HepG2 (cell line): ENCODE measurements around the gene MRPS21. TPM values are rescaled to one million over a fixed set of nuclear protein-coding genes. Genes with fewer than 3 reads are reported as not detected.
A peak's percentile ranks its signal among the peaks of the same experiment; 100 is the strongest.

Experiments used
- ARNTL ChIP-seq: sonication (generic); formaldehyde crosslinking; IDR thresholded peaks from 2 replicates; pipeline ENCODE4 v1.4.0; 2020; ENCODE audit warnings: mild to moderate bottlenecking, missing genetic modification reagents
- ATF4 ChIP-seq, 2 experiments: fragments of 450-650 bp in 1 of 2; sonication (generic) in 1 of 2; formaldehyde crosslinking; IDR thresholded peaks; 2 replicates each; pipeline versions ENCODE4 v1.5.0 to v1.8.0; 2020 to 2022; ENCODE audit warnings: mild to moderate bottlenecking in 1 of 2, missing genetic modification reagents in 1 of 2
- CENPT ChIP-seq: sonication (generic); formaldehyde crosslinking; IDR thresholded peaks from 2 replicates; pipeline ENCODE4 v1.8.0; 2022; ENCODE audit warnings: low read depth, mild to moderate bottlenecking, moderate library complexity, missing genetic modification reagents
- ERF ChIP-seq: IDR thresholded peaks from 2 replicates; pipeline ENCODE4 v1.6.1; 2018; ENCODE audit warnings: missing biosample characterization, missing genetic modification reagents
- ETS1 ChIP-seq: sonication (generic); formaldehyde crosslinking; IDR thresholded peaks from 2 replicates; pipeline ENCODE4 v1.4.0; 2020; ENCODE audit warnings: missing genetic modification reagents
- HHEX ChIP-seq: IDR thresholded peaks from 2 replicates; pipeline ENCODE4 v1.6.1; 2016; ENCODE audit warnings: control low read depth
- IRF9 ChIP-seq: sonication (generic); formaldehyde crosslinking; IDR thresholded peaks from 2 replicates; pipeline ENCODE4 v1.8.0; 2022; ENCODE audit warnings: missing genetic modification reagents, mild to moderate bottlenecking, borderline replicate concordance
- JARID2 ChIP-seq: sonication (generic); formaldehyde crosslinking; IDR thresholded peaks from 2 replicates; pipeline ENCODE4 v1.8.1; 2023; ENCODE audit warnings: missing genetic modification reagents, inconsistent platforms; ENCODE audit not compliant: insufficient replicate concordance
- MTERF4 ChIP-seq: sonication (generic); formaldehyde crosslinking; IDR thresholded peaks from 2 replicates; pipeline ENCODE4 v1.8.0; 2023; ENCODE audit warnings: mild to moderate bottlenecking, missing genetic modification reagents
- PAX8 ChIP-seq: sonication (generic); formaldehyde crosslinking; IDR thresholded peaks from 2 replicates; pipeline ENCODE4 v1.8.0; 2022; ENCODE audit warnings: mild to moderate bottlenecking, missing genetic modification reagents, borderline replicate concordance
- RBFOX2 ChIP-seq: fragments of 200-400 bp; formaldehyde crosslinking; IDR thresholded peaks from 2 replicates; pipeline ENCODE4 v1.6.1; 2017; ENCODE audit warnings: low read depth, mild to moderate bottlenecking, low read length
- REPIN1 ChIP-seq: sonication (generic); formaldehyde crosslinking; IDR thresholded peaks from 2 replicates; pipeline ENCODE4 v1.8.0; 2022; ENCODE audit warnings: missing genetic modification reagents, low read depth, mild to moderate bottlenecking, borderline replicate concordance
- SP4 ChIP-seq: sonication (generic); formaldehyde crosslinking; IDR thresholded peaks from 2 replicates; pipeline ENCODE4 v1.8.1; 2023; ENCODE audit warnings: mild to moderate bottlenecking, missing genetic modification reagents
- SRY ChIP-seq: sonication (generic); formaldehyde crosslinking; IDR thresholded peaks from 2 replicates; pipeline ENCODE4 v1.8.0; 2022; ENCODE audit warnings: mild to moderate bottlenecking, missing genetic modification reagents
- UBTF ChIP-seq: sonication (generic); formaldehyde crosslinking; IDR thresholded peaks from 2 replicates; pipeline ENCODE4 v1.4.0; 2020; ENCODE audit warnings: mild to moderate bottlenecking, missing genetic modification reagents
- ZBTB43 ChIP-seq: sonication (generic); formaldehyde crosslinking; conservative IDR thresholded peaks from 2 replicates; pipeline ENCODE4 v1.4.0; 2020; ENCODE audit warnings: missing genetic modification reagents
- ZBTB7B ChIP-seq: sonication (generic); formaldehyde crosslinking; IDR thresholded peaks from 2 replicates; pipeline ENCODE4 v1.4.0; 2020; ENCODE audit warnings: missing genetic modification reagents
- ZNF512 ChIP-seq: sonication (generic); formaldehyde crosslinking; IDR thresholded peaks from 2 replicates; pipeline ENCODE4 v1.4.0; 2020; ENCODE audit warnings: mild to moderate bottlenecking, missing genetic modification reagents
- ZNF558 ChIP-seq: sonication (generic); formaldehyde crosslinking; IDR thresholded peaks from 2 replicates; pipeline ENCODE4 v1.9.0; 2022; ENCODE audit warnings: mild to moderate bottlenecking, missing genetic modification reagents, borderline replicate concordance
- ZNF883 ChIP-seq: sonication (generic); formaldehyde crosslinking; IDR thresholded peaks from 2 replicates; pipeline ENCODE4 v1.5.1; 2020; ENCODE audit warnings: mild to moderate bottlenecking, missing genetic modification reagents; ENCODE audit errors: not compliant biosample characterization
- polyA plus RNA-seq, 8 experiments: library from polyadenylated mRNA; depleted of rRNA in 3 of 8; stranded (reverse) in 7 of 8; unstranded in 1 of 8; fragments of >200 nt; fragmentation: Illumina TruSeq in 4 of 8; extraction: Trizol in 4 of 8; gene quantifications; 2 replicates each; pipeline versions ENCODE4 v1.2.1 to v1.2.3, GENCODE V29; 2011 to 2016; ENCODE audit warnings: low read depth in 4 of 8, missing spikeins in 1 of 8, mixed read lengths in 1 of 8; ENCODE audit not compliant: insufficient read depth in 1 of 8
- total RNA-seq, 5 experiments: library from RNA; depleted of rRNA; stranded (reverse); fragments of >200 nt; fragmentation: Illumina TruSeq; extraction: Trizol; gene quantifications; 2 replicates each; pipeline ENCODE4 v1.2.3, GENCODE V29; 2016; ENCODE audit warnings: low read depth in 1 of 5

MRPS21 gene
- total and polyA plus RNA-seq, 2 of the 13 experiments (the other 11 are each of a cell fraction or from before 2014, with no cell fraction given), result 59.4 to 64.2 TPM

- TF ChIP-seq JARID2 (CRISPR knock-in tag) (no peak), SP4 (CRISPR knock-in tag) (no peak), ERF (no peak), RBFOX2 (no peak), ETS1 (CRISPR knock-in tag) (no peak), ATF4 (CRISPR knock-in tag; IDR thresholded peaks at IDR 0.05) (no peak), SRY (peak; percentile 61; the same call in 1 of the 2 replicates), HHEX (CRISPR knock-in tag) (no peak), ZBTB43 (CRISPR knock-in tag) (no peak), ARNTL (CRISPR knock-in tag) (0 out of 2 replicates have a peak, but pooled peaks have one; percentile 28), ZNF512 (CRISPR knock-in tag) (no peak), IRF9 (CRISPR knock-in tag) (no peak), UBTF (no peak; the same call in 1 of the 2 replicates), REPIN1 (CRISPR knock-in tag) (no peak), ZNF558 (0 out of 2 replicates have a peak, but pooled peaks have one; percentile 54), CENPT (CRISPR knock-in tag) (no peak), PAX8 (CRISPR knock-in tag) (peak; percentile 61; the same call in 1 of the 2 replicates), ZNF883 (CRISPR knock-in tag) (no peak), ZBTB7B (no peak), MTERF4 (0 out of 2 replicates have a peak, but pooled peaks have one; percentile 11)
Observed at GRCh38 chr1:150268340-150268704, 25.3 kb upstream of the MRPS21 start (continued).
